HEK293 (cell line): ENCODE results near the gene ZBTB20.

Experiments used
- ZNF24 ChIP-seq: fragments of 450-650 bp; formaldehyde crosslinking; IDR thresholded peaks from 2 replicates; pipeline ENCODE4 v1.5.1; 2016; ENCODE audit warnings: missing biosample characterization, missing genetic modification characterization
- ZNF670 ChIP-seq: fragments of 450-650 bp; formaldehyde crosslinking; IDR thresholded peaks from 2 replicates; pipeline ENCODE4 v1.5.1; 2016; ENCODE audit warnings: missing biosample characterization, missing genetic modification characterization, low read depth
- TF ChIP-seq, protein P1 (sequence below): fragments of 450-650 bp; formaldehyde crosslinking; IDR thresholded peaks from 2 replicates; pipeline ENCODE4 v1.5.1; 2016; ENCODE audit warnings: missing biosample characterization, missing genetic modification characterization

- TF ChIP-seq, protein P1, sequence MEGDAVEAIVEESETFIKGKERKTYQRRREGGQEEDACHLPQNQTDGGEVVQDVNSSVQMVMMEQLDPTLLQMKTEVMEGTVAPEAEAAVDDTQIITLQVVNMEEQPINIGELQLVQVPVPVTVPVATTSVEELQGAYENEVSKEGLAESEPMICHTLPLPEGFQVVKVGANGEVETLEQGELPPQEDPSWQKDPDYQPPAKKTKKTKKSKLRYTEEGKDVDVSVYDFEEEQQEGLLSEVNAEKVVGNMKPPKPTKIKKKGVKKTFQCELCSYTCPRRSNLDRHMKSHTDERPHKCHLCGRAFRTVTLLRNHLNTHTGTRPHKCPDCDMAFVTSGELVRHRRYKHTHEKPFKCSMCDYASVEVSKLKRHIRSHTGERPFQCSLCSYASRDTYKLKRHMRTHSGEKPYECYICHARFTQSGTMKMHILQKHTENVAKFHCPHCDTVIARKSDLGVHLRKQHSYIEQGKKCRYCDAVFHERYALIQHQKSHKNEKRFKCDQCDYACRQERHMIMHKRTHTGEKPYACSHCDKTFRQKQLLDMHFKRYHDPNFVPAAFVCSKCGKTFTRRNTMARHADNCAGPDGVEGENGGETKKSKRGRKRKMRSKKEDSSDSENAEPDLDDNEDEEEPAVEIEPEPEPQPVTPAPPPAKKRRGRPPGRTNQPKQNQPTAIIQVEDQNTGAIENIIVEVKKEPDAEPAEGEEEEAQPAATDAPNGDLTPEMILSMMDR (tag by site-specific recombination) = no peak
- no peak for TF ChIP-seq ZNF24 (tag by site-specific recombination)
- no peak for TF ChIP-seq ZNF670
Observed at GRCh38 chr3:115022199-115022598, 124.9 kb downstream of the ZBTB20 start.
